COLO829 (cell line): ENCODE results near the gene UNG.
A peak's percentile ranks its signal among the peaks of the same experiment; 100 is the strongest.
"Not testable (repeated sequence)": the region's sequence is repeated elsewhere in the genome, so short reads cannot be mapped to it uniquely, and the experiment has no call there.

Experiments
- DNase-seq: peaks from one replicate; pipeline ENCODE4 v3.0.0; 2012; ENCODE audit warnings: low spot score

The UNG gene

DNA sequence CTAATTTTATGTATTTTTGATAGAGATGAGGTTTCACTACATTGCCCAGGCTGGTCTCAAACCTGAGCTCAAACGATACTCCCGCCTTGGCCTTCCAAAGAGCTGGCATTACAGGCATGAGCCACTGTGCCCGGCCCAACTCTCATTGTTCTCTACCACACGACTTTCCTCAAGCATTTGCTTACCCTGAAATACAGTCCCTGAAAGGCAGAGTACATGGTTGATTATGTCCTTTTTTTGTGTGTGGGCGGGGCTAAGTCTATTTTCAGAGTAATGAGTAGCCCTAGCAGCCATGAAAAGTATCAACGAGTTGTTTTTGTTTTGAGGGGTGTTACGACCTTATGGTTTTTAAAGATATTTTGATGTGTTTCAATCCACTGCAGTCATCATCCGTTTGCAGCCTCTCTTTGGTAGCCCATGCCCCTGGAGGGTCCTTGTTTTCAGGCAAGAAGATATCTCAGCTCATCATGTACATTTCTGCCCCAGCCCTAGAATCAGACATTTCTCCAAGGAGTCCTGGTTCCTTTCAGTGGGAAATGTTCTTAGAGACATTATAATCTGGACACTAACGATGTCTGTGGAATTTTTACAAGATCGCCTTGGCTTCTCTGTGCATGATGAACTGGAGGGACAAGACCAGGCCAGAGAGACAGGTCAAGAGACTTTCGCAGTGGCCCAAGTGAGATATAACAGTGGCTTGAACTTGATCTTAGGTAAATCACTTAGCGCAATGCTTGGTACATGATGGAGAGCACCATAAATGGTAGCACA lies 27.7 kb downstream of the UNG start:
- no peak for DNase-seq

DNA sequence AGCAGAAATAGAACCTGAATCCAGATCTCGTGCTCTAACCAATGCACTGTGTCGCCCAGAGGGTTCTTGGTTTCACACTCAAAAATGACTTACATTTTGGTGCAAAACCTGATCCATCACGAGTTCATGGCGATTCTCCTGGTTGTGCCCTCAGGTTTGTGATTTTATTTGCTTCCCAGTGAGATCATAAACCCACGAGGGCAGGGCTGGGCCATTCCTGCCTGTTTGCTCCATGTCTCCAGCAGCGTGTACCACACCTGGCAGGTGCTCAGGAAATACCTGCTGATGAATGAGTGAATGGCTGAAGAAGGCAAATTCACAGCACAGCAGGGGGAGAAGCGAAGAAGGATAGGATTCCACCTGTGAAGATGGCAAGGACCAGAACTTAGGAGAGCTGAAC lies 28.4 kb downstream of the UNG start:
- no peak for DNase-seq

DNA sequence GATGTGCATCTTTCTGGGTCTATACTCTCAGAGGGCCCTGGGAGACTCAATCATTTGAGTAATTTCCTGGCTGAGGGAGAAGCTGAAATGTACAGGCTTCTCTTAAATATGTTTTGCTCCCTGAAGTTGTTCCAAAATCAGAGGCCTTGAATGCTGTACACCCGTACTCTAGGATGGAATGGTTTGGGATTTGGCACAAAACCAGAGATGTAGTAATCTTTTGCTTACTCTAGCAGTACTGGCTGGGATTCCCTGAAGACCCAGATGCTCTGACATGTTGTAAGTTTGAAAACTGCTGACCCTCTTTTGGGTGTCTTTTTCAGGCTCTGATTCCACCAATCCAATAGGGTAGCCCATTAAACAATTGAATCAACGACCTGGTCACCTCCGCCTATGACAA lies 29.4 kb downstream of the UNG start:
- DNase-seq, result no peak

DNA sequence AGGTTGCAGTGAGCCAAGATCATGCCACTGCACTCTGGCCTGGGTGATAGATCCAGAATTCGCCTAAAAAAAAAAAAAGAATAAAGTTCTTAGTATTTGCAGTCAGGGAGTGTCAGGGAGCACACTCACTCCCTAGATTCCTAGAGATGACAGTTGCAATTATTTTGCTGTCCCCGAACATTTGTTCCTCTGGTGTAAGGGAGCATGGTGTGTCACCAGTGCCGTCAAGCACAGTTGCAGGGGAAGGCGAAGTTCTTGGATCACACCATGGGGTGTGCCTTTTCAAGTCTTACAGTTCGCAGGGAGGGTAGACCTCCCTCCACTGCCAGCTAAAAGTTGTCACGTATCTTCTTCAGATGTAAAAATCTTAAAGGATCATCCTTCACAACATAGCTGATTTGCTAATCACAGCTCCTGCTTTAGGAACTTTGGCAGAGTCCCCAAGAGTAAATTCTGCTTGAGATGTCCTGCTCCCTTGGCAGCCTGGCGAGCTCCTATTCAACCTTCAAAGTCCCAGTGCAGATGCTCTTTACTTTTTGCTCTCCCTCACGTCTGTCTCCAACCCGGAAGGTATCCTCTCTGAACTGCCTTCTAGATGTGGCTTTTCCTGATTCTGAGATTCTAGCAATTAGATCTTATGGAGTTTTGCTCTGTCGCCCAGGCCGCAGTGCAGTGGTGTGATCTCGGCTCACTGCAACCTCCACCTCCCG lies 30.3 kb downstream of the UNG start:
- DNase-seq, result no peak

DNA sequence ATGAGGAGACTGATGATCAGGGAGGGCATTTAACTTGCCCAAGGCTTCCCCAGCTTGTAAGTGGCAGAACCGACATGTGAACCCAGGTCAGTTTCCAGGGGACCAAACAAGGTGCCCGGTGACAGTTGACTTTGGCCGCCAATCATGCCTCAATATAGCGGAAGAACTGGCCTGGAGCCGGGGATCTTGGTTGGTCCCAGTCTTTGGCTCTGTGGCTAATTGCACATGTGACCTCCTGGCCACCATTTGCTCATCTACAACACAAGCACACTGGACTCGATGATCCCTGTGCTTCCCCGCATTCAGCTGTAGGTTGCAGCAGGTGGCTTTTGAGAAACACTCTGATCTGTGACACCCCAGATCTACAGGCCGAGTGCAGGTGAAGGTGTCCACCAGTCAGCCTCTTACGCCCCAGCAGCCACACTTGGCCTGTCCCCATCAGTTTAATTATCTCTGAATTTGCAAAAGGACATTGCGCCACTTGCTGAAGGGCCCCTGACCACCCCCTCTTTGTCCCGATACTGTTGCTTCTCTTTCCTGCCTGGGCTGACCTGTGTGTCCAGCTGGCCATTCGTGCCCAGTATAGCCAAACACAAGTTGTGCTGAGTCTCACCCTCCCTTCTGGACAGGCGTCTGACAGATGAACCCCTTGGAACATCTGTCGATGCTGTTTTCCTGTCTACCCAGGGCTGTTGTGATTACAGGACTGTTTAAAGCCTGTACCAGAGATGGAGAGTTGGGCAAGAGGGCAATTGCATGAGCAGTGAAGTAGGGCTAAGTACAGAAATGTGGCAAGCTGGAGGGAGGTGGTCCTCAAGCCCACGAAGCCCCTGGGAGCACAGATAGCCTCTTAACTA lies 33.1 kb downstream of the UNG start:
- DNase-seq, result no peak

DNA sequence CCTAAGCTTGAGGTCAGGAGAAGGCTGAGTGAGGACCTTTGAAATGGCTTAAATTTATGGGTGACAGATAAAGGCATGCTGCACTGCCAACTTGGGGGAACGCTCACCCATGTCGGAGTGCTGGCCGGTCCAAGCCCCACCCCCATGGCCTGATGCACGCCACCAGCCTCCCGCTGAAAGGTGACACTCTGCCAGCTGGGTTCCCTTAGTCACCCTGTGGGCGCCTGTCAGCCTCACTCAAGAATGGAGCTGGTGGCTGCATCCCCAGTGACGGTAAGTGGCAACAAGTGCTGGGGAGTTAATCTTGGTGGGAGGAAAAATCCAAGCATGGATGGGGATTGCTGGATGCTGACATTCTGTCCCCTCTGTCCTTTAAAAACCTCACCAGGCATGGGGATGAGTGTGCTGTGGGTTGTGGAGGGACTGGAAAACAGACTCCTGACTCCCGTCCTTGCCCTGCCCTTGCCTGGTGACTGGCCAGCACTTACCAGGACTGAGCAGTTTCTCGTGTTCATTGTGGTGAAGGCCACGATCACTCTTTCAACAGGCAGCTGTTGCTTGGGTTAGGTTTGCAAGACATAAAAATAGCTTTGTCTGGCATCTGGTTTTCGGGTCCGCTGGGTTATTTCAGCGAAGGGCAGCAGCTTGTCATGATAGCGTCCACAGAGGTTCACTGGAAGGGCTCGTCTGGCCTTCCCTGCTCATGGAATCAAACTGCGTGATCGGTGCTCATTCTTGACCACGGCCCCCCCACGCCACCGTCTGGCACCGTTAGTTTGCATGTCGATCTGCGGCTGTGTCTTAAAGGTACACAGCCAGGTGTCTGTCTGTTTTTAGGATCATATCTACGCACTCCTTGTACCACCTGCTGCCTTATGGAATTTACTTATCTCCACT lies 34.0 kb downstream of the UNG start:
- DNase-seq, result no peak

DNA sequence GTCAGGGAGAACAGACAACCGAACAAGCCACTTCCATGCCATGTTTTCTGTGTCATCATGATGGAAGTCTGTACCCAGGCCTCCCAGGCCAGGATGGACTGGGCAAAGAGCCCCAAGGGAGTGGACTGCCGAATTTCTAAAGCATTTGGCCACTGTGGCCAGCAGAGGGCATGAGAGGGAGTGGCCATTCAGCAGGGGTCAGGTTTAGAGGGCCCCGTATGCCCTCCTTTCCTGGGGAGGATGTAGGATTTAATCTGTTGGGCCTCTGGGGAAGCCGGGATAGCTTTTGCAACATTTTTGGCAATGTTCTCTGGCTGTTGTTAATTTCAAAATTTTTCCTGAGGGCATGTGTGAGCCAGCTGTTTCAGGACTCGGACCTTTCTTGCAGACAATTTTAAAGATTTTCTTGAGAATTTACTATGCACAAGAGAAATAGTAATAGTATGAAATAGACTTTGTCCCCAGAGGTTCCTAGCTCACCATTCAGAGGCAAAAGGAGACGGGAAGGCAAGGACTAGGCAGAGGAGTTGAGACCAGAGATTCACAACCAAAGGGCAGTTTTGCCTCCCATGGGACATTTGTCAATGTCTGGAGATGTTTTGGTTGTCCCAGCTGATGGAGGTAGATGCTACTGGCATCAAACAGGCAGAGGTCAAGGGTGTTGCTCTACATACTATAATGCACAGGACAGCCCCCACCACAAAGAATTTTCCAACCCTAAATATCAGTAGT lies 37.0 kb downstream of the UNG start:
- peak; percentile 75 for DNase-seq

DNA sequence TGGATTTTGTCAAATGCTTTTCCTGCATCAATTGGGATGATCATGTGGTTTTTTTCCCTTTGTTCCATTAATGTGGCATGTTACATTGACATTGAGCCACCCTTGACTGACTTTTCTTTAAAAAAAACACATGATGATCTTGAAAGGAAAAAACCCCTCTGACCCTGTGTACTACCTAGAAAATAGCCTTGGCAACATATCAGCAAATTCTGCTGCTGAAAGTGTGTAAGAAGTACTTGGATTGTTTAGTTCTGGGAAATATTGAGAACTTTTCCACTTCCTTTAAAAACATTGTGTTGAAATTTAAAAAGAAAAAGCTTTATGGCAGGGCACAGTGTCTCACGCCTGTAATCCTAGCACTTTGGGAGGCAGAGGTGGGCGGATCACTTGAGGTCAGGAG lies 39.7 kb downstream of the UNG start:
- no peak for DNase-seq

DNA sequence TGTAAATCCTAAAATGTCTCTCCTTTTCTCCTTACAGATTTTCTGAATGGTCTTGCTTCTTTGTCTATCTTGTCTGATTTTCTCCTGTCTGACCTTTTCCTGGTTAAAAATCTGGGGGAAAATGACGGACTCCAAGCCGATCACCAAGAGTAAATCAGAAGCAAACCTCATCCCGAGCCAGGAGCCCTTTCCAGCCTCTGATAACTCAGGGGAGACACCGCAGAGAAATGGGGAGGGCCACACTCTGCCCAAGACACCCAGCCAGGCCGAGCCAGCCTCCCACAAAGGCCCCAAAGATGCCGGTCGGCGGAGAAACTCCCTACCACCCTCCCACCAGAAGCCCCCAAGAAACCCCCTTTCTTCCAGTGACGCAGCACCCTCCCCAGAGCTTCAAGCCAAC lies 42.0 kb downstream of the UNG start:
- no peak for DNase-seq

DNA sequence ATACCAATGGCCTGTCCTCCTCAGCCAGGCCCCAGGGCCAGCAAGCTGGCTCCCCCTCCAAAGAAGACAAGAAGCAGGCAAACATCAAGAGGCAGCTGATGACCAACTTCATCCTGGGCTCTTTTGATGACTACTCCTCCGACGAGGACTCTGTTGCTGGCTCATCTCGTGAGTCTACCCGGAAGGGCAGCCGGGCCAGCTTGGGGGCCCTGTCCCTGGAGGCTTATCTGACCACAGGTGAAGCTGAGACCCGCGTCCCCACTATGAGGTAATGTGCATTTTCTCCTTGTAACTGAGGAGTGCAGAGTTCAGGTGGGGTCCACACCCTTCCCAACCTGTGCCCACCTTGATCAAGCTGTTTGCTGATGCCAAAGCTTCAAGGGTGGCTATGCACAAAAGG lies 42.4 kb downstream of the UNG start:
- no peak for DNase-seq

DNA sequence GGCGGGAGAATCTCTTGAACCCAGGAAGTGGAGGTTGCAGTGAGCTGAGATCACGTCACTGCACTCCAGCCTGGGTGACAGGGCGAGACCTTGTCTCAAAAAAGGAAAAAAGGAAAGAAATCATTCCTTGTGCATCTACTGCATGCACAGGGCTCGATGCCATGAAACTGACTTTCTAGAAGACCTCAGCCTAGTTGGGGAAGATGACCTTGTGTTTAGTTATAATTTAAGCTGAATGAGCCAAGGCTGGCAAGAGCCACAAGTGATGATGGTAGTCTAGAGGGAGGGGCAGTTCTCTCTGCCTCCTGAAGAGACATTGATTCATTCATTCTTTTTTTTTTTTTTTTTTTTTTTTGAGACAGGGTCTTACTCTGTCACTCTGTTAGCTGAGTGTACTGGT lies 43.2 kb downstream of the UNG start:
- no peak for DNase-seq

DNA sequence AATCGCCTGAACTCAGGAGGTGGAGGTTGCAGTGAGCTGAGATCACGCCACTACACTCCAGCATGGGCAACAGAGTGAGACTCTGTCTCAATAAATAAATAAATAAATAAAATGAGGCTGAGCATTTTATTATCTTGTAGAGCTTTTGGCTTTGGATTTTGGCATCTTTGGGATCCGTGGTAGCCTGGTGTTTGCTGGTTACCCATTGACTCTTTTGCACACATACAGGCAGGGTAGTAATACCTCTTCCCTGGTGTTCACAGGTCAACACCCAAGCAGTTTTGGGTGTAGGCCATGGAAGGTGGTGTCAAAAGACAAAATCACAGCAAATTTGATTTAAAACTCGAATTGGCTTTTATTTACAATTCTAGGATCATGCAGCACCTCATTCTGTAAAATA lies 46.8 kb downstream of the UNG start:
- no peak for DNase-seq

DNA sequence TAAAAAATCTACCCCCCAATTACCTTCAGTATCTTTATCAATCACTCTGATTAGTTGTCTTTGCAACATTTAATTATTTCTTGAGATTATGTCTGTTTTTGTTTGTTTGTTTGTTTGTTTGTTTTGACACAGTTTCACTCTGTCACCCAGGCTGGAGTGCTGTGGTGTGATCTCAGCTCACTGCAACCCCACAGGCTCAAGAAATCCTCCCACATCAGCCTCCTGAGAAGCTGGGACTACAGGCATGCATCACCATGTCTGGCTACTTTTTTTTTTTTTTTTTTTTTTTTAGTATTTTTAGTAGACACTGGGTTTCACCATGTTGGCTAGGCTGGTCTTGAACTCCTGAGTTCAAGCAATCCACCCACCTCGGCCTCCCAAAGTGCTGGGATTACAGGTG lies 49.7 kb downstream of the UNG start:
- DNase-seq, result not testable (repeated sequence)

DNA sequence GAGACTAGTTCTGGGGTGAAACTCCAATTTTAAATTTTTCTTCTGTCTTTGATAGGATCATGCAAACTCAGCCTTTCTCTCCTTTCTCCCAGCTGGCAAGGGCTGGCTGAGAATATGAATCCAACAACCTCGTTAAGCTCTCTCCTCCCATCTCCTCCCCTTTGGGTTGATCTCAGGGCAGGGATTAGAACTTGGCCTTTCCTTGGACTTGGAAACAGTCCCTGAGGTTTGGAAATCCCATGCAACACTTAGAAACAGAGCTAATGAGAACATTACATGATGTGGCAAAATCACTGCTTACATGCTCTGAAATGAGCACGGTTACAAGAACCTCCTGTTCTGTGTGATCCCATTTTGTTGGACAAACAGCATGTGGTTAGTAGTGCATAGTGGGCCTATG lies 50.6 kb downstream of the UNG start:
- DNase-seq, result no peak

DNA sequence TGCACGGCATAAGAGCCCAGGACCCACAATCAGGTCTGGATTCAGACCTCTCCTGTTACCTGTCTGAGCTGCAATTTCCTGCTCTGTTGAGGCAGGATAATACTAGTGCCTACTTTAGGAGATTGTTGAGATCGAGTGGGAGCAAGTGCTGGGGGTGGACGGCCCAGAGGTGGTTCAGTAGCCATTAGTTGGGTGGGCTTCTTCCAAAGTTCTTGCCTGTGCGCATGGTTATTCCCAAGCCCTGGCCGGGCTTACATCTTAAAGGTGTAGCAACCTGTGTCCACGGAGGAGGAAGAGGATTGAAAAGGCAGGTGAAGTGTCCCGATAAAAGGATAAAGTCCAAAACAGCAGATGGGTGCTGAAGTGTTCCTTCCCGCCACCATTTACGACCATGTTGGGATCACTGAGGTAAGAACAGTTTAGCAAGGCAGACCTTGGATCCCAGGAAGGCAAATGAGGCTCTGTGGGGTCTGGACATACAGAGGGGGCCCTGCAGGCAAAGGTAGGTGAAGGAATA lies 52.8 kb downstream of the UNG start:
- no peak for DNase-seq

DNA sequence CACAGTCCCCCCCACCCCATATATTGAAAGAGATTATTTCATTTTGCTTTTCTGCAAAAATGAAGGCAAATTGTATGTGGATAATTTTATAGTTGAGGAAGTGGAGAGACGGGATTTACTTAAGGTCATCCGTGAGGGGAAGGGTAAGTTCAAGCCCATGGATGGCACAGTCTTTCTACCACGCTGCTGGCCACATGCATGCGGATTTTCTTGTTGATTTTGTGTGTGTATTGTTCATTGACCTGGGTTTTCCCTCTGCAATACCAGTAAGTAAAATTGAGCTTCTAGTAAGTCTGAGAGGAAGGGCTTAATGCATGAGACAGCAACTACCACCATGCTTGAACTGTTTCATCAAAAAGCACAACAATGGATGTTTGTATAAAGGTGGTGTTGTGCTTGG lies 54.1 kb downstream of the UNG start:
- DNase-seq, result no peak

DNA sequence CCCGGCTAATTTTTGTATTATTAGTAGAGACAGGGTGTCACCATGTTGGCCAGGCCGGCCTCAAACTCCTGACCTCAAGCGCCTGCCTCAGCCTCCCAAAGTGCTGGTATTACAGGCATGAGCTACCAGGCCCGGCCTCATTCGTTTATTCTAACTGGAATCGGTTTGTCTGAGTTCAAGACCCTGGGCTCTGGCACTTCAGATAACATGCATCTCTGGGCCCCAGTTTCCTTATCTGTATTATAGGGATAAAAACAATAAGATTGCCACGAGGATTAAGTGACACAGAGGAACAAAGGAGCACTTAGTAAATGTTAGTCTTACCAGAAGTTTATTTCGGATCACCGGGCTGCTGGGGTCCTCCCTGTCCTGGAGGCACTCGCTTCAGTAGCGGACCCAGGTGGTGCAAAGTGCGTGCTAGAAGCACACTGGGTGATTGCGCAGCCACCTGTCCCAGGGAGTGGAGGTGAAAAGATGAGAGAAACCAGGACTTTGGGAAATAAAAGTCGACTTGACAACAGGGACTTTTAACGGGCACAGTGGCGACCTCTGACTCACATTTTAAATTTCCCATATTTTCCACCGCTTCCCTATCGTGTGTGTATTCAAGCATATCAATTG lies 56.5 kb downstream of the UNG start:
- peak; percentile 13 for DNase-seq

DNA sequence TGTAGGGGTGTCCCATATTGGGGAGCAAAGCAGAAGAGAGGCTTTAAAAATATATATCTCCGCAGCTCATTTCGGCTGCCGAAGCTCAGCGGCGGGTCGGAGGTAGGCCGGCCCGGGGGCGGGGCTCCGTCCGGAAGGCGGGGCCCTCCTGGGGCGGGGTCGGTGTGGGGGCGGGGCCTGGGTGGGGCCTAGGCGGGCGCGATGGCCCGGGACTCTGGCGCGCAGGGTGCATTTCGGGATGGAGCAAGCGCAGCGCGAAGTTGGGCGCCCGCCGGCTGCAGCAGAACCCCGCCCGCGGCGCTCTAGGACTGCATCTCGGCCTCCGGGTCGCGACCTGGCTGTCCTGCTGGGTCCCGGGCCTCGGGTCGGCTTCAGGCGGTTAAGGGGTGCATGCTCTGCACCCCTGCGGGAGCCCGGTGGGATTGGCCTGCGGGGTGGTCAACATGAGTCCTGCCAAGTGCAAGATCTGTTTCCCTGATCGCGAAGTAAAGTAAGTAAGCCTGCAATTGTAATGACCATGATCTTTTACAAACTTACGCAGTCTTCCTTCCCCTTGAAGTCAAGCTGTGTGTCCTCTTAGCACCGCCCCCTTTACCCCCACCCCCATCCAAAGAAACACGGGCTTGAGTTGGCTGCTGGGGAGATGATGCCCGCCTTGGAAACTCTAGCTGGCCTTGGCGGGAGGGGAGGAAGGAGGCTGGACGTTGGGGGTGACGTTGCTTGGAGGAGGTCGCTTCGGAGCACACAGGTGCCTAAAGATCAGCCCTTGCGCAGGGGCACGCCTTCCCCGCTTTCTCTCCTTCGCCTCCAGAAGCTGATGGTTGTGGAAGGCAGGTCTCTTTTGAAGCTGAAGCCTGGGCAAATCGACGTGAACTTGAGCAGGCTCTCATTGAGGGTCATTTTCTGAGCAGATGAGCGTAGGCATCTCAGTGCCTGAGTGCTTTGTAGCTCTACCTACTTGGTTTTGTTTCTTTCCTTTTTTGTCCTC lies 57.3 kb downstream of the UNG start:
- DNase-seq, result peak; percentile 85

DNA sequence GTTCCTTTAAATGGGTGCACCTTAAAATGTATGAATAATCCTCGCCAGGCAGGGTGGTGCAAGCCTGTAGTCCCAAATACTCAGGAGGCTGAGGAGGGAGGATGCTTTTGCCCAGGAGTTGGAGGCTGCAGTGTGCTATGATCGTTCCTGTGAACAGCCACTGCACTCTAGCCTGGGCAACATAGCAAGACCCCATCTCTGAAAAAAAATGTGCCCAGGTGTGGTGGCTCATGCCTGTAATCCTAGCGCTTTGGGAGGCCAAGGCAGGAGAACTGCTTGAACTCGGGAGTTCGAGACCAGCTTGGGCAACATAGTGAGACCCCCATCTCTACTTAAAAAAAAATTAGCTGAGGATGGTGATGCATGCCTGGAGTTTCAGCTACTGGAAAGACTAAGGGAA lies 58.6 kb downstream of the UNG start:
- no peak for DNase-seq
